NCI-H748 (cell line): ENCODE results near the gene GET4.
"Not testable (repeated sequence)": the region's sequence is repeated elsewhere in the genome, so short reads cannot be mapped to it uniquely, and the experiment has no call there.

ENCODE experiments used
- DNase-seq: peaks from one replicate; lab custom pipeline; 2025; ENCODE audit not compliant: unreplicated experiment; lab: John Stamatoyannopoulos, UW

Gene GET4

GRCh38 chr7:868189-868486 lies 8.2 kb upstream of the GET4 start:
- no peak for DNase-seq

GRCh38 chr7:869348-869747 lies 7.0 kb upstream of the GET4 start:
- no peak for DNase-seq

GRCh38 chr7:871900-872537 lies 4.3 kb upstream of the GET4 start:
- no peak for DNase-seq

GRCh38 chr7:872685-873084 lies 3.7 kb upstream of the GET4 start:
- DNase-seq: not testable (repeated sequence)

GRCh38 chr7:873367-874002 lies 2.9 kb upstream of the GET4 start:
- DNase-seq: peak; percentile 79

GRCh38 chr7:874031-874749 lies 2.2 kb upstream of the GET4 start:
- no peak for DNase-seq

- peak; percentile 32 for DNase-seq
Measured at GRCh38 chr7:875051-875450, 1.3 kb upstream of the GET4 start.

GRCh38 chr7:875476-876076 lies 778 bp upstream of the GET4 start:
- DNase-seq: peak; percentile 32

GRCh38 chr7:876972-877311 lies 588 bp downstream of the GET4 start:
- peak; percentile 67 for DNase-seq

- peak; percentile 34 for DNase-seq
Measured at GRCh38 chr7:877312-878232, 1.2 kb downstream of the GET4 start.

GRCh38 chr7:879093-879492 lies 2.7 kb downstream of the GET4 start:
- DNase-seq: no peak

GRCh38 chr7:879706-880105 lies 3.4 kb downstream of the GET4 start:
- DNase-seq: no peak

GRCh38 chr7:880450-880849 lies 4.1 kb downstream of the GET4 start:
- no peak for DNase-seq

GRCh38 chr7:881441-882234 lies 5.3 kb downstream of the GET4 start:
- DNase-seq: no peak

GRCh38 chr7:882336-883035 lies 6.1 kb downstream of the GET4 start:
- DNase-seq: no peak

GRCh38 chr7:883055-884021 lies 7.0 kb downstream of the GET4 start:
- DNase-seq: no peak

GRCh38 chr7:884191-885003 lies 8.0 kb downstream of the GET4 start:
- DNase-seq: no peak
